Neuronal stem cell (in vitro differentiated cells): ENCODE results near the gene SSTR1.

Experiments
- DNase-seq: peaks from one replicate; pipeline ENCODE4 v3.0.0-alpha.2; 2013; ENCODE audit warnings: low spot score
- H2AFZ ChIP-seq: one replicate; pipeline ENCODE4 v1.6.1; 2013; ENCODE audit warnings: mild to moderate bottlenecking, low read length, inconsistent platforms
- H2AK5ac ChIP-seq: 2 replicates; pipeline ENCODE4 v1.6.1; 2013; ENCODE audit warnings: low read depth, mild to moderate bottlenecking, inconsistent platforms, low read length, moderate library complexity, mixed read lengths
- H2BK120ac ChIP-seq: 2 replicates; pipeline ENCODE4 v1.6.1; 2013; ENCODE audit warnings: low read depth, mild to moderate bottlenecking, inconsistent platforms, low read length, moderate library complexity, mixed read lengths
- H2BK12ac ChIP-seq: one replicate; pipeline ENCODE4 v1.6.1; 2013; ENCODE audit warnings: low read length, inconsistent platforms
- H2BK15ac ChIP-seq: 2 replicates; pipeline ENCODE4 v1.6.1; 2013; ENCODE audit warnings: mild to moderate bottlenecking, low read length, inconsistent platforms, mixed read lengths
- H2BK5ac ChIP-seq: one replicate; pipeline ENCODE4 v1.6.1; 2013; ENCODE audit warnings: inconsistent platforms, mild to moderate bottlenecking, low read length, moderate library complexity
- H3K14ac ChIP-seq: one replicate; pipeline ENCODE4 v1.6.1; 2013; ENCODE audit warnings: low read length, inconsistent platforms
- H3K18ac ChIP-seq: 2 replicates; pipeline ENCODE4 v1.6.1; 2013; ENCODE audit warnings: low read length, inconsistent platforms
- H3K23ac ChIP-seq: 2 replicates; pipeline ENCODE4 v1.6.1; 2013; ENCODE audit warnings: low read depth, mild to moderate bottlenecking, mixed read lengths, low read length, inconsistent platforms; ENCODE audit not compliant: poor library complexity
- H3K27ac ChIP-seq: replicated peaks from 3 replicates; pipeline ENCODE4 v1.5.1; 2013; ENCODE audit warnings: low read length, inconsistent platforms
- H3K27me3 ChIP-seq, 3 experiments: 2 replicates each; pipeline ENCODE4 v1.6.1; 2013; ENCODE audit warnings: low read length in 3 of 3, mild to moderate bottlenecking in 2 of 3, inconsistent platforms in 1 of 3, low read depth in 1 of 3, mixed read lengths in 1 of 3, moderate library complexity in 1 of 3; ENCODE audit not compliant: control insufficient read depth in 3 of 3, insufficient read depth in 3 of 3
- H3K36me3 ChIP-seq, 2 donors: replicated peaks in 1 of 2; 2 replicates each; pipeline ENCODE4 v1.6.1; 2013; ENCODE audit warnings: low read length in 2 of 2; ENCODE audit not compliant: control insufficient read depth in 2 of 2, insufficient read depth in 2 of 2
- H3K4ac ChIP-seq: 2 replicates; pipeline ENCODE4 v1.6.1; 2013; ENCODE audit warnings: inconsistent platforms, mild to moderate bottlenecking, low read length, moderate library complexity
- H3K4me1 ChIP-seq, 2 donors: 1 replicate in 1 of 2; 2 replicates in 1 of 2; pipeline ENCODE4 v1.6.1; 2013; ENCODE audit warnings: low read length in 2 of 2, low read depth in 1 of 2; ENCODE audit not compliant: control insufficient read depth in 2 of 2, insufficient read depth in 1 of 2
- H3K4me2 ChIP-seq: one replicate; pipeline ENCODE4 v1.6.1; 2013; ENCODE audit warnings: mild to moderate bottlenecking, low read length, inconsistent platforms; ENCODE audit not compliant: insufficient read depth, poor library complexity, severe bottlenecking
- H3K4me3 ChIP-seq, 2 donors: 2 replicates each; pipeline ENCODE4 v1.5.1; 2013; ENCODE audit warnings: low read length in 2 of 2, mild to moderate bottlenecking in 2 of 2, inconsistent platforms in 1 of 2, moderate library complexity in 1 of 2
- H3K79me1 ChIP-seq: one replicate; pipeline ENCODE4 v1.6.1; 2013; ENCODE audit warnings: low read depth, mild to moderate bottlenecking, inconsistent platforms, low read length, moderate library complexity
- H3K9ac ChIP-seq: one replicate; pipeline ENCODE4 v1.6.1; 2013; ENCODE audit warnings: mild to moderate bottlenecking, low read depth, low read length, inconsistent platforms; ENCODE audit not compliant: poor library complexity
- H3K9me3 ChIP-seq, 2 donors: replicated peaks in 1 of 2; 2 replicates each; pipeline versions ENCODE3 to v1.6.1; 2013; ENCODE audit warnings: low read length in 2 of 2, mild to moderate bottlenecking in 2 of 2, inconsistent platforms in 1 of 2, low read depth in 1 of 2, mixed read lengths in 1 of 2, moderate library complexity in 1 of 2; ENCODE audit not compliant: control insufficient read depth in 2 of 2, insufficient read depth in 1 of 2
- H4K8ac ChIP-seq: one replicate; pipeline ENCODE4 v1.6.1; 2013; ENCODE audit warnings: low read depth, mild to moderate bottlenecking, inconsistent platforms, low read length, moderate library complexity
- H4K91ac ChIP-seq: one replicate; pipeline ENCODE4 v1.6.1; 2013; ENCODE audit warnings: low read length, low read depth, mild to moderate bottlenecking, inconsistent platforms; ENCODE audit not compliant: poor library complexity
- WGBS, 2 donors: extraction: QIAGEN DNeasy Blood & Tissue Kit; methylation state at CpG; one replicate each; pipeline ENCODE4 v1.1.7; 2013; ENCODE audit warnings: missing lambda C conversion rate in 2 of 2, mixed read lengths in 1 of 2; ENCODE audit not compliant: insufficient read length in 2 of 2, insufficient replicate concordance in 1 of 2; ENCODE audit errors: extremely low coverage in 2 of 2; 5-methylcytosine and 5-hydroxymethylcytosine counted together

Gene SSTR1

DNA sequence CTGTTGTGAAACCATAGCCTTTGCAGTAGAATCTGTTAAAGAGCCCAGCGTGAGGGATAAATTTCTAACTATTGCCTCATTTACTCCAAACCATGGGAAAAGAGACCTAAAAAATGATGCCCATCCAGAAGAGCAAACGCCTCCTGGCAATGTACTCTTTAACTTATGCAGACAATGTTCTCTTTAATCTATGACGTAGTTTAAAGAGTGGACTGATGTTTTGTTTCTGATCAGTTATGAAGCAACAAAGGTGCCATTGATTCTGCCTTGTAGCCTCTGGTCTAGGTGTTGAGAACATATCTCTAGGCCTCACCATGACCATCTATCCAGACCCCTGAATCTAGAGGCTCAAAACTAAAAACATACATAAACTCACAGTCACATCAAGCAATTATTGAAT is 13.4 kb downstream of the SSTR1 start:
- H3K14ac ChIP-seq = no peak overlapping the region
- no peaks in the 10 kb centered on the region for H3K27me3 ChIP-seq
- no peak overlapping the region for H2BK120ac ChIP-seq

DNA sequence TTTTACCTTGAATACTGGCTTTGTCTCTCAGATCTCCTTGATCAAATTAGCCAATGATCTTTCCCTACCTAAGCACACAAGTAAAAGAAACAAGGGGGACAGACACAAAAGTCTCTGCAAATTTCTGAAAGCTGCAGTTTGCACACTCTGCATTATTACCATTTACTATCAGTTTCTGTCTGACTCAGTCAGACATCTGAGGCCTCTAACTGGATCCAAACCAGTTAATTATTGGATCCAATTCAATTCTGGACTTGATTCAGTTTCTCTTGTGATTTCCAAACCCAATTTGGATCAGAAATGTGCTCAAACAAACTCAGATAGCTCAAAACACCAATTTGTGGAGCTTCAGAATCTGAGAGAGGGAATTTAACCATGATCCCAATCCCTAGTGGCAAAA is 16.6 kb downstream of the SSTR1 start:
- Histone ChIP-seq H3K14ac (no peak overlapping the region), H2BK12ac (no peak overlapping the region), H3K18ac (no peak overlapping the region), H2AFZ (no peak overlapping the region), H3K4me3 (no peak overlapping the region), H3K27me3 (no peaks in the 10 kb centered on the region), H2BK15ac (no peak overlapping the region), H3K23ac (no peak overlapping the region), H4K91ac (no peak overlapping the region), H3K27ac (no peak overlapping the region), H3K9ac (no peak overlapping the region), H3K4me1 (no peaks in the 10 kb centered on the region), H2BK5ac (no peak overlapping the region), H4K8ac (no peak overlapping the region), H2AK5ac (no peak overlapping the region), H3K36me3 (no peaks in the 10 kb centered on the region), H2BK120ac (no peak overlapping the region), H3K79me1 (no peaks in the 10 kb centered on the region), H3K9me3 (no peaks in the 10 kb centered on the region), H3K4ac (no peak overlapping the region), H3K4me2 (no peak overlapping the region)
- no peak for DNase-seq

More for the DNA sequence above, 13.4 kb downstream of the SSTR1 start:
- WGBS, 2 donors = no CpG with 5 or more reads among the region's 3 CpGs
- no peaks in the 10 kb centered on the region for H3K79me1 ChIP-seq
- no peak overlapping the region for H3K4ac ChIP-seq
- no peak overlapping the region for H2BK15ac ChIP-seq
- no peak overlapping the region for H3K23ac ChIP-seq
- no peak overlapping the region for H3K4me2 ChIP-seq
- H3K36me3 ChIP-seq = no peaks in the 10 kb centered on the region
- no peak for DNase-seq
- H4K91ac ChIP-seq = no peak overlapping the region
- no peak overlapping the region for H3K18ac ChIP-seq
- no peak overlapping the region for H2AFZ ChIP-seq
- no peak overlapping the region for H2BK12ac ChIP-seq
- no peaks in the 10 kb centered on the region for H3K4me1 ChIP-seq
- H2BK5ac ChIP-seq = no peak overlapping the region
- no peak overlapping the region for H4K8ac ChIP-seq
- H3K9me3 ChIP-seq = no peaks in the 10 kb centered on the region
- H3K27ac ChIP-seq = no peak overlapping the region
- H2AK5ac ChIP-seq = no peak overlapping the region
- H3K9ac ChIP-seq = no peak overlapping the region
- no peak overlapping the region for H3K4me3 ChIP-seq

DNA sequence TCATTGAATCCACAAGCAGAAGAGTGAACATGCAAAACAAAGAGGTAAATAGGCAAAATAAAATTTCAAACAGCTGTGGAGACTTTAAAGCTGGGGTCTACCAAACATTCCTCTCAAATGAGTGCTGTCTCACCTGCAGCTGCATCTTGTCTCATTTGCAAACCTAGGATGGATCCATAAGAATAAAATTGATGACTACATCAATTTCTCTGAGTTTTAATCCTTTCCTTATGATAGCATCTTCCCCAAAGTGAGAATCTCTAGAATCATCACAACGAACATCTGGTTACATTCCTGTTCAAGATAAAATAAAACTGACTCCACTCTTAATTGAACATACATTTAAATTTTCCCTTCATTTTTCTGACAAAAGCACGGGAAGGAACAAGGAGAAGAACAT is 18.2 kb downstream of the SSTR1 start:
- no peaks in the 10 kb centered on the region for H3K36me3 ChIP-seq
- H3K79me1 ChIP-seq = no peaks in the 10 kb centered on the region
- H3K27ac ChIP-seq = no peak overlapping the region
- H3K9ac ChIP-seq = no peak overlapping the region
- H2BK15ac ChIP-seq = no peak overlapping the region
- H3K18ac ChIP-seq = no peak overlapping the region
- no peaks in the 10 kb centered on the region for H3K9me3 ChIP-seq
- no peak overlapping the region for H4K8ac ChIP-seq
- H4K91ac ChIP-seq = no peak overlapping the region
- WGBS, 2 donors = no CpG with 5 or more reads among the region's 2 CpGs
- H2BK5ac ChIP-seq = no peak overlapping the region
- no peak overlapping the region for H3K4me3 ChIP-seq
- no peak for DNase-seq
- H2BK120ac ChIP-seq = no peak overlapping the region
- no peaks in the 10 kb centered on the region for H3K27me3 ChIP-seq
- H2AFZ ChIP-seq = no peak overlapping the region
- no peak overlapping the region for H3K23ac ChIP-seq
- no peak overlapping the region for H3K4ac ChIP-seq
- no peak overlapping the region for H3K14ac ChIP-seq
- H2AK5ac ChIP-seq = no peak overlapping the region
- H3K4me1 ChIP-seq = no peaks in the 10 kb centered on the region
- no peak overlapping the region for H3K4me2 ChIP-seq
- H2BK12ac ChIP-seq = no peak overlapping the region

DNA sequence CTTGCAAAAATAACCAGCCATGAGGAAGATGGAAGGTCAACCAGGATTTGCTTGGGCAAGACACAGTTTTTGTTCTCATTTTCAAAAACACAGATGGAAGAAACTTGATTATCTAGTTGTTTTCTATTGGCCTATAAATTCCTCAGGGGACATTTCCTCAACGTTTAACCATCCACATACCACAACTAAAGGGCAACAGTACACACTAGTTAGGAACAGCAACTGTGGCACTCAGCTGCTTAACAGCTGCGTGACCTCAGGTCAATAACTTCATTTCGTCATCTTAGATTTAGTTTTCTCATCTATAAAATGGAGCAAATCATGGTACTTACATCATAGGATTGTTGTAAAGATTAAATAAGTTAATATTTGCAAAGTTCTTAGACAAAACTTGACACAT is 18.7 kb downstream of the SSTR1 start:
- Histone ChIP-seq H3K27me3 (no peaks in the 10 kb centered on the region), H2BK12ac (no peak overlapping the region), H2BK120ac (no peak overlapping the region), H2BK5ac (no peak overlapping the region), H3K4ac (no peak overlapping the region), H3K4me2 (no peak overlapping the region), H3K4me1 (no peaks in the 10 kb centered on the region), H3K79me1 (no peaks in the 10 kb centered on the region), H3K14ac (no peak overlapping the region), H3K27ac (no peak overlapping the region), H3K23ac (no peak overlapping the region), H4K8ac (no peak overlapping the region), H2AFZ (no peak overlapping the region), H3K18ac (no peak overlapping the region), H2BK15ac (no peak overlapping the region), H2AK5ac (no peak overlapping the region), H3K9ac (no peak overlapping the region), H4K91ac (no peak overlapping the region), H3K9me3 (no peaks in the 10 kb centered on the region), H3K36me3 (no peaks in the 10 kb centered on the region), H3K4me3 (no peak overlapping the region)
- no peak for DNase-seq
- no CpG with 5 or more reads among the region's 3 CpGs for WGBS, 2 donors
